Activated CD4-positive, alpha-beta T cell treated with anti-CD3 and anti-CD28 coated beads for 48 hours (primary cell): ENCODE measurements around the gene ASIC4.

Experiments
- DNase-seq: peaks from one replicate; pipeline ENCODE4 v3.0.0-alpha.2; 2020

The ASIC4 gene

DNA sequence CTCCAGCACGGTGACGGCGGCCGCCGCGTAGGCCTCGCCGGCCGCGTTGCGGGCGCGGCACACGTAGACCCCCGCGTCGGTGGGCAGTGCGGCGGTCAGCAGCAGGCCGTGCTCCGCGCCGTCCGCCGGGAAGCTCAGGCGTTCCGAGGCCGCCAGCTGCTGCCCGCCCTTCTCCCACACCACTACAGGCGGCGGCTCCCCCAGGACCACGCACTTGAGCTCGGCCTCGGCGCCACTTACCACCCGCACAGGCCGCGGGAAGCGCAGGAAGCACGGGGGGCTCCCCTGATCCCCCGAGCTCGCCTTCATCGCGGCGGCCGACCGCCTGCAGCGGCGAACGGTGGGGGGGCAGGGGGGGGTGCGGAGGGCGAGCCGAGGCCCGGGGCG, 56.6 kb downstream of the ASIC4 start:
- no peak for DNase-seq

DNA sequence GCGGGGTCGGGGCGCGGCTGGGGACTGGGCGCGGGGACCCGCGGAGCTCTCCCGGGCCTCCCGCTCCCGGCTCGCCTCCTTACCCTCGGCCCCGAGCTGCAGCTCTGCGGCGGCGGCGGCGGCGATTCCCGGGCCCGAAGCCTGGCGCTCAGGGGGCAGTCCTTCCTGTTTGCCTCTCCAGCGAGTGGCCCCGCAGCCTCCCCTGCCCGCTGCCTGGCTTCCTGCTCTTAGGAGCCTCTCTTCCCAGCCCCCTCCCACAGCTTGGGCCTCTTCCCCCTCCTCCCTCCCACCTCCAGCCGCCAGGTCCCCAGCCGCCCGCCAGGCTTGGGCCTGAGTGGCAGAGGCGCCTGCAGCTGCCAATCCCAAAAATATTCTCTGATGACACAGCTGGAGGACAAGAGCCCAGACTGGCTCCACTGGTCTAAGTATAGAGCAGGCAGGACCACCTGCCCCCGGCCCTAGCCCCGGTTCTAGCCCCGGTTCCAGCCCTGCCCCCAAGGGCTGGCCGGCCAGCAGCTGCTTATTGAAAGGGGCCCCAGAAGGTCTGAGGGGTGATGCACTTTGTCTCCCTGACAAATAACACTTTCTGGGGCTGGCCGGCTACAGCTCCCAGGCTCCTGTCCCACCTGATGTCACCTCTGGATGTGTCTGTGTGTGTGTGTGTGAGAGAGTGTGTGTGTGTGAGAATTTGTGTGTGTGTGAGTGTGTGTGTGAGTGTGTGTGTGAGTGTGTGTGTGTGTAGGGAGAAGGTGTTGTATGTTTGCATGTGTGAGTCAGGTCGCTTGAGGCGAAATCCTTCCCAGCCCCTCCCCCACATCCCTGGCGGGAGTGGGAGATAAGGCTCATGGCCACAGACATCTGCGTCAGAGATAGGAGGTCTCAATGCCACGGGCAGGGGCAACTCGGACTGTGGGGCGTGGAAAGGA, 57.3 kb downstream of the ASIC4 start, which contains the start of gene OBSL1:
Gene OBSL1 (minus strand): TSS at position 229 of the 926 bp plus-strand sequence. CDS start 307 bp downstream, outside the sequence.
- peak; percentile 19 for DNase-seq

DNA sequence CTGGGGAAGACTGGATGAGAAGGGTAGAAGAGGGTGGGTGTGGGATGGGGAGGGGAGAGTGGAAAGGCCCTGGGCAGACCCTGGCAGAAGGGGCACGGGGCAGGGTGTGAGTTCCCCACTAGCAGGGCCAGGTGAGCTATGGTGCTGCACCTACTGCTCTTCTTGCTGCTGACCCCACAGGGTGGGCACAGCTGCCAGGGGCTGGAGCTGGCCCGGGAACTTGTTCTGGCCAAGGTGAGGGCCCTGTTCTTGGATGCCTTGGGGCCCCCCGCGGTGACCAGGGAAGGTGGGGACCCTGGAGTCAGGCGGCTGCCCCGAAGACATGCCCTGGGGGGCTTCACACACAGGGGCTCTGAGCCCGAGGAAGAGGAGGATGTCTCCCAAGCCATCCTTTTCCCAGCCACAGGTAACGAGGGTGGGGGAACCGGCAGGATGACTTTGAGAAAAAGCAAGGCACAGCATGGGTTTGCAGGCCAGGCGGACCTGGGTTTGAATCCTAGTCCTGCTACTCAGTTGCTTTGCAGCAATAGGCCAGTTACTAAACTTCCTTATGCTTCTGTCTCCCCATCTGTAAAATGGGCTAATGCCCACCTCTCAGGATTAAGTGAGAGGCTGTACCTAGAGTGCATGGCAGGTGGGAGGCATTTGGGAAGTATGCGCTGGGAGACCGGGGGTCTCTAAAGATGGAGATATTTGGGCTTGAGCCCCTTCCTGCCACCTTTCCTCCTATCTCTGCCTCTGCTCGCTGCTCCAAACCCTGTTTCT, 58.1 kb downstream of the ASIC4 start, which contains the start of gene INHA:
Gene INHA (plus strand): TSS at position 74 of the 765 bp plus-strand sequence. CDS start 65 bp downstream, at position 139.
- DNase-seq: no peak

GRCh38 chr2:219573166-219573565, 58.9 kb downstream of the ASIC4 start:
- no peak for DNase-seq

GRCh38 chr2:219574484-219575311, 60.4 kb downstream of the ASIC4 start:
- no peak for DNase-seq

- no peak for DNase-seq
These were observed 61.6 kb downstream of the ASIC4 start for GRCh38 chr2:219575566-219576504.

GRCh38 chr2:219576505-219577388, 62.5 kb downstream of the ASIC4 start:
- no peak for DNase-seq

- DNase-seq: no peak
These were observed 64.7 kb downstream of the ASIC4 start for GRCh38 chr2:219578811-219579613.

DNA sequence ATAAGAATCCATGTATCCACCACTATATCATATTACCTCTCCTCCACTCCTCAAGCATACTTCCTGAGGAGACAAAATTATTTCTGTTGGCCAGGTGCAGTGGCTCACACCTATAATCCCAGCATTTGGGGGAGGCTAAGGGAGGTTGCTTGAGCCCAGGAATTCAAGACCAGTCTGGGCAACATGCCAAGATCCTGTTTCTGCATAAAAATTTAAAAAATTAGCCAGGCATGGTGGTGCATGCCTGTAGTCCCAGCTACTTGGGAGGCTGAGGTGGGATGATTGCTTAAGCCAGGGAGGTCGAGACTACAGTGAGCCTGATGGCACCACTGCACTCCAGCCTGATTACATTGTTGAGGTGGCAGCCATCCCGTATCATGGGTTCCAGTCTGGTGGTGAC, 67.1 kb downstream of the ASIC4 start:
- DNase-seq: no peak
